Testis (tissue), 2 donors: ENCODE results near the gene BTN3A1.

Source experiments
- CTCF ChIP-seq, 3 experiments: fragments of 450-650 bp in 2 of 3; fragments of 200-600 bp in 1 of 3; sonication (generic) in 1 of 3; IDR thresholded peaks; one replicate each; pipeline ENCODE4 v1.5.1; 2016 to 2019; ENCODE audit warnings: antibody characterized with exemption in 3 of 3, mild to moderate bottlenecking in 2 of 3, moderate library complexity in 1 of 3
- POLR2A ChIP-seq: fragments of 450-650 bp; IDR thresholded peaks from one replicate; pipeline ENCODE4 v1.6.1; 2017; ENCODE audit warnings: antibody characterized with exemption, mild to moderate bottlenecking, moderate library complexity

GRCh38 chr6:26459023-26459810 is 57.1 kb downstream of the BTN3A1 start:
- no peak for TF ChIP-seq CTCF (IDR thresholded peaks at IDR 0.05)
- no peak for TF ChIP-seq POLR2A
